GM12878 (cell line): ENCODE results near the gene CXCL17.
"Not testable (repeated sequence)": the region's sequence is repeated elsewhere in the genome, so short reads cannot be mapped to it uniquely, and the experiment has no call there.

Experiments used
- CBX3 ChIP-seq: fragments of 200-600 bp; sonication (generic); IDR thresholded peaks from 2 replicates; pipeline ENCODE4 v1.6.1; 2016; ENCODE audit warnings: low read depth, borderline replicate concordance
- CREB1 ChIP-seq: IDR thresholded peaks from 2 replicates; pipeline ENCODE4 v1.6.1; 2012; ENCODE audit warnings: low read depth, mild to moderate bottlenecking, inconsistent platforms
- CTCF ChIP-seq, 3 experiments: IDR thresholded peaks in 2 of 3; conservative IDR thresholded peaks in 1 of 3; 2 replicates each; pipeline ENCODE4 v1.5.1; 2011; ENCODE audit warnings: low read depth in 3 of 3, low read length in 3 of 3, mild to moderate bottlenecking in 3 of 3, control low read depth in 2 of 3, moderate library complexity in 2 of 3, inconsistent platforms in 1 of 3, mixed read lengths in 1 of 3; ENCODE audit not compliant: control insufficient read depth in 2 of 3, insufficient read depth in 1 of 3; ENCODE audit errors: extremely low read depth in 1 of 3
- ETV6 ChIP-seq, 2 experiments: fragments of 450-650 bp in 1 of 2; IDR thresholded peaks in 1 of 2; conservative IDR thresholded peaks in 1 of 2; 2 replicates each; pipeline ENCODE4 v1.6.1; 2014; ENCODE audit warnings: antibody characterized with exemption in 1 of 2, borderline replicate concordance in 1 of 2, low read depth in 1 of 2, mild to moderate bottlenecking in 1 of 2, moderate library complexity in 1 of 2
- EZH2 ChIP-seq: IDR thresholded peaks from 2 replicates; pipeline ENCODE4 v1.6.1; 2012; ENCODE audit warnings: low read depth, mild to moderate bottlenecking, control low read depth, inconsistent platforms, low read length, borderline replicate concordance; ENCODE audit not compliant: control insufficient read depth
- MTA3 ChIP-seq: IDR thresholded peaks from 2 replicates; pipeline ENCODE4 v1.6.1; 2012; ENCODE audit warnings: low read length, inconsistent platforms, borderline replicate concordance
- TARDBP ChIP-seq: IDR thresholded peaks from 2 replicates; pipeline ENCODE4 v1.6.1; 2016; ENCODE audit warnings: borderline replicate concordance

- not testable (repeated sequence) for TF ChIP-seq MTA3; CBX3; CTCF (IDR thresholded peaks at IDR 0.05 in 2 of 3, conservative IDR thresholded peaks at IDR 0.05 in 1 of 3; ENCODE audit: control insufficient read depth in 2 of 3, extremely low read depth in 1 of 3, insufficient read depth in 1 of 3, low read depth in 3 of 3, low read length in 3 of 3); ETV6 (conservative IDR thresholded peaks at IDR 0.05 in 1 of 2, IDR thresholded peaks at IDR 0.05 in 1 of 2; ENCODE audit: borderline replicate concordance in 1 of 2, low read depth in 1 of 2); EZH2; TARDBP; CREB1
Observed at GRCh38 chr19:42461231-42461630, 18.5 kb upstream of the CXCL17 start.
